ENCODE data around the gene HUNK.
A peak's percentile ranks its signal among the peaks of the same experiment; 100 is the strongest.

Gene HUNK

DNA sequence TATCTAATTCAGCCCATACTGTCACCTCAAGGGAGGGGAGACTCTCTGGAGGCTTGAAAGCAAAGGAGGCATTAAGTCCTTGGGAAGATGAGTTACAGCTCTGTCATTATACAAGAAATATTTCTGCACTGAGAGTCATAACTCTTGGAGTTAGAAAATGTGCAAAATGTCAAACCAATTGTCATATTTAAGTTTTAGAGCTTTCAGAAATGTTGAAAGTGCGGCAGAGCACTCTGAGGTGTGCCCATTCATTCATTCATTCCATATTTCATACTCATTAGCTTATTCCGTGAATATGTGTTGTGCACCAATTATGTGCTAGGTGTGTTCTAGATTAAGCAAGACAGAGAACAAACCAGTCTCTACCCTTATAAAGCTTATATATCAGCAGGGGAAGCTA is 87.1 kb downstream of the HUNK start:
- DNase-seq (ENCODE audit: low read depth in 3 of 3) = no peak

DNA sequence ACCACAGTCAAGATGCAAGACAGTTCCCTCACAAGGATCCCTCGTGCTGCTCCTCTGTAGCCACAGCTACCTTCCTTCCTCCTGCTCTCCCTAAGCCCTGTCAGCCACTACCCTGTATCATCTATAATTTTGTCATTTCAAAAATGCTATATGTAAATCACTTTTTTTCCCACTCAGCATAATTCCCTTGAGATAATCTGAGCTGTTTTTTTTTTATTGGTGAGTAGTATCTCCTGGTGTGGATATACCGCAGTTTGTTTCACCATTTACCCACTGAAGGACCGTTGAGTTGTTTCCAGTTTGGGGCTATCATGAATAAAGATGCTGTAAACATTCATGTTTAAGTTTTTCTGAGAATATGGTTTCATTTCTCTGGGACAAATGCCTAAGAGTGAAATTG is 88.2 kb downstream of the HUNK start:
- DNase-seq (ENCODE audit: low read depth in 3 of 3) = no peak

DNA sequence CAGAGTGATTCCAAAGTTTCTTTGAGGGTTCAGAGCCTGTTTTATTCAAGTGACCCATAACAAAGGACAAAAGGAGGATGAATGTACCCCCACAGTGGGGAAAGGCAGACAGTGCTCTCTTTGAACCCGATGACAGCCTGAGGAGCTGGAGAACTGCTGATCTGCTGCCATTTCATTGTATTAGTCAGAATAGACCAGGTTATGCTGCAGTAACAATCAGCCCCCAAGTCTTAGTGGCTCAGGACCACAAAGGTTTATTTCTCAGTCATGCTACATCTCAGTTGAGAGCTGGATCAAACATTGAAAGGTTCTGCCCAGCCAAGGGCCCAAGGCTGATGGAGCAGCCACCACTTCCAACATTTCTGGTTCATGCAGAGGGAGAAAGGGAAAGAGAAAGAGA is 88.9 kb downstream of the HUNK start:
- no peak for DNase-seq (ENCODE audit: low read depth in 3 of 3)

- DNase-seq (ENCODE audit: low read depth in 3 of 3) = no peak
Observed at GRCh38 chr21:31964692-31965091, 91.9 kb downstream of the HUNK start.

DNA sequence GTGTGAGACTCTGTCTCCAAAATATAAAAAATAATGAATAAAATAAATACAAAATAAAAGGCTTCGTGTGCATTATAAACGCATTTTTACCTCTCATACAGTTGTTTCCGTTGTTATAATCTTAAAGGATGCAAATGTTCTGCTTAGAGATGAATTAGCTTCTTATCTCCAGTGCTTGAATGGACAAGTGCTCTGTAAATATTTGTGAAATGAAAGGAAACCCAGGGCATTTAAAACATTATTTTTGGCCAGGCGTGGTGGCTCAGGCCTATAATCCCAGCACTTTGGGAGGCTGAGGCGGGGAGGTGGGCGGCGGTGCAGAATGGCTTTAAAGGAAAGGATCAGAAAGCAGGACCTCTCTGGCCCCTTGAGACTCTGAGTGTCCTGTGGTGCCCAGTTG is 94.5 kb downstream of the HUNK start:
- DNase-seq (ENCODE audit: low read depth in 3 of 3) = no peak

- DNase-seq (ENCODE audit: low read depth in 3 of 3) = no peak
Observed at GRCh38 chr21:31972622-31973021, 99.8 kb downstream of the HUNK start.

- DNase-seq (ENCODE audit: low read depth in 3 of 3) = no peak
Observed at GRCh38 chr21:31973402-31973944, 100.7 kb downstream of the HUNK start.

DNA sequence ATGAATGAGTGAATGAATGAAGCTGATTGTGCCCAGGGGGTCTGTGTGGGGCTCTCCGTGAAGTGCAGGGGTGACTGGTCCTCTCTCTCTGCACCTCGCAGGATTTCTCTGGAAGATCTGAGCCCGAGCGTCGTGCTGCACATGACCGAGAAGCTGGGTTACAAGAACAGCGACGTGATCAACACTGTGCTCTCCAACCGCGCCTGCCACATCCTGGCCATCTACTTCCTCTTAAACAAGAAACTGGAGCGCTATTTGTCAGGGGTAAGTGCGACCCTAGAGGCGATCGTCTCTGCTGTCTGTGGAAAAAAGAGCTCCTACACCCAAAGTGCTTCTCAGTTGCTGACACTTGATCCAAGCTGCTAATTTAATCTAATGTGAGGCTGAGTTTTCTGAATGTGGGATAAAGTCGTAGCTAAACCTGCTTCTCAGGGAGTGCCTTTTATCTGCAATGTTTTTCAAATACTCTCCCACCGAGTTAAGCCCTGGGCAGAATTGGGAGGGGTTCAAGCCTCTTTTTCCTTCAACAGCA is 101.7 kb downstream of the HUNK start:
- DNase-seq (ENCODE audit: low read depth in 3 of 3) = peak in 1 of 3 experiments; percentile 11

- no peak for DNase-seq (ENCODE audit: low read depth in 3 of 3)
Observed at GRCh38 chr21:31975491-31975890, 102.7 kb downstream of the HUNK start.

GRCh38 chr21:31977816-31978215 is 105.0 kb downstream of the HUNK start:
- DNase-seq (ENCODE audit: low read depth in 3 of 3) = no peak

DNA sequence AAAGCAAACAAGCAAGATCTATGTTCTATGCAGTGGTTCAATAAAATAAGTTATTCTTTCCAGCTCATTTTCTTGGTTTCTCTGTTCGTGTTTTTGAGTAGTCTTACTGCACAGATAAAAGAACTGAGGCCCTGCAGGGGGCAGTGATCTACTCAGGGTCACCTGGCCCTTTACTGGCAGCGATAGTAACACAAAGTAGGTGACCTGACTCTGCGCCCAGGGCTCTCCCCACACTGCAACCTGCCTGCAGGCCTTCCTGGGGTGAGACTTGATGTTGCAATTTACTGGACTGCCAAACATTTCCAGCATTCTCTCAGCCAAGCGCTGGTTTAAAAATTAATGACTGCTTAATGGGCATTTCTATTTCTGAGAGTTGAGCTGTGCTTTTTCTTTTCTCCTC is 110.3 kb downstream of the HUNK start:
- DNase-seq (ENCODE audit: low read depth in 3 of 3) = no peak

- no peak for DNase-seq (ENCODE audit: low read depth in 3 of 3)
Observed at GRCh38 chr21:31983554-31983953, 110.7 kb downstream of the HUNK start.

- DNase-seq (ENCODE audit: low read depth in 3 of 3) = no peak
Observed at GRCh38 chr21:31985398-31985797, 112.6 kb downstream of the HUNK start.

DNA sequence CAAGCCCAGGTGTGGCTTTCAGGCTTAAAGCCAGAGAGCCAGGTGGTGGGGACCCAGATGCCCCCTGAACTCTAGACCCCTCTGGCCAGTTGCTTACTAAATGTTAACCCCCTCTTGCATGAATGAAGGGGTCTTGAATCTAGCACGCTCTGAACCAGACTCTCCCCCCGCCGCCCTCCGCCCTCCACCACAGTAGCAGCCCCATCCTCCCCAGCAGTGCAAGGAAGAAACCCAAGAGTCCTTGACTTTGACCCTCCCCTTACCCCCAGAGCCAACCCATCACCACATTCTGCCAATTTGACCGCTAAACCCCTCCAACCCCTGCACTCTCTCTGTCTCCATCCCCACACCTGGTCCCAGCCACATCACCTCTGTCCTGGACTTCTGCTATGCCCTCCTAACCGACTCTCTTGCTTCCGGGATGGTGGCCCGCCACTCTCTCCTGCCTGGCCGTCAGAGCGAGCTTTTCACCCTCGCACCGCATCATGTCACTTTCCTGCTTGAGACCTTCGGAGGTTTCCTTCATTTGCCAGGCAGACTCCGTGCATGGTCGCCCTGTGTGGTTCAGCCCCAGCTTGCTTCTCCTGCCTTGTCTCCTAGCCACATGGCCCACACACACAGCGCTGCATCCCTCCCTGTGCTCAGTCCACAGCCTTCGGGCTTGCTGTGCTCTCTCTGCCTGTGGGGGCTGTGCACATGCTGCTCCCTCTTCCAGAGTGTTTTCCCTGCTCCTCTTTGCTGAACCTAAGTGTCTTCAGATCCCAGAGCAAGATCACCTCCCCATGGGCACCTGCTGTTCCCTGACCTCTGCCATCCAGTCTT is 113.4 kb downstream of the HUNK start:
- no peak for DNase-seq (ENCODE audit: low read depth in 3 of 3)

GRCh38 chr21:31987696-31988095 is 114.9 kb downstream of the HUNK start:
- DNase-seq (ENCODE audit: low read depth in 3 of 3) = no peak

GRCh38 chr21:31988492-31989290 is 115.9 kb downstream of the HUNK start:
- no peak for DNase-seq (ENCODE audit: low read depth in 3 of 3)

- DNase-seq (ENCODE audit: low read depth in 3 of 3) = no peak
Observed at GRCh38 chr21:31991356-31992331, 118.8 kb downstream of the HUNK start.

GRCh38 chr21:31992391-31992790 is 119.6 kb downstream of the HUNK start:
- DNase-seq (ENCODE audit: low read depth in 3 of 3) = no peak

- no peak for DNase-seq (ENCODE audit: low read depth in 3 of 3)
Observed at GRCh38 chr21:31993826-31994825, 121.3 kb downstream of the HUNK start.

- DNase-seq (ENCODE audit: low read depth in 3 of 3) = no peak
Observed at GRCh38 chr21:31997191-31997590, 124.4 kb downstream of the HUNK start.

Measured in stimulated activated CD4-positive, alpha-beta T cell treated with anti-CD3 and anti-CD28 coated beads, TNF-alpha, amount 100 ng/mL, for 24 hours (primary cell).